Heart left ventricle (tissue), 13 donors: ENCODE measurements around the gene ZMYND15.
"Not testable (repeated sequence)": the region's sequence is repeated elsewhere in the genome, so short reads cannot be mapped to it uniquely, and the experiment has no call there.

Experiments
- POLR2A ChIP-seq, 2 donors: fragments of 450-650 bp; IDR thresholded peaks; one replicate each; pipeline ENCODE4 v1.6.1; 2017; ENCODE audit warnings: antibody characterized with exemption in 2 of 2, mild to moderate bottlenecking in 2 of 2, moderate library complexity in 2 of 2
- TF ChIP-seq, protein P1 (sequence below), 12 donors: fragments of 200-600 bp; sonication (generic) in 4 of 12; IDR thresholded peaks; one replicate each; pipeline versions ENCODE4 v1.5.0 to v1.8.0; 2018 to 2022; ENCODE audit warnings: antibody characterized with exemption in 12 of 12, mild to moderate bottlenecking in 5 of 12
- donor health status: ischemic (EF 13 %, LVEDD 7.1; RV severe dilation, severe dysfunction).
- donor health status: DM: no; HTN: yes; CAD: no.
- donor health status: DM: no; HTN: no; CAD: no.
- donor health status: ischemic (EF 25% LVEDD 6.9; RV normal size, moderate dysfunction).
- donor health status: ischemic (EF 25% LVEDD 5.7; RV mildly dilated, moderate dysfunction).
- donor health status: ischemic (EF 35%, LVEDD 5.7; RV mildly dilated, moderate dysfunction).
- donor health status: nonischemic (EF 11% LVEDD 7.7; RV severe dilation, severe dysfunction).
- donor health status: DM: yes; HTN: yes; CAD: no.
- donor health status: PGD.
- donor health status: ischemic (EF 29% LVEDD 5.4; RV normal size, mild dysfunction).
- donor health status: nonischemic (EF 23%, LVEDD 6.1; RV moderate dilation, normal function).

DNA sequence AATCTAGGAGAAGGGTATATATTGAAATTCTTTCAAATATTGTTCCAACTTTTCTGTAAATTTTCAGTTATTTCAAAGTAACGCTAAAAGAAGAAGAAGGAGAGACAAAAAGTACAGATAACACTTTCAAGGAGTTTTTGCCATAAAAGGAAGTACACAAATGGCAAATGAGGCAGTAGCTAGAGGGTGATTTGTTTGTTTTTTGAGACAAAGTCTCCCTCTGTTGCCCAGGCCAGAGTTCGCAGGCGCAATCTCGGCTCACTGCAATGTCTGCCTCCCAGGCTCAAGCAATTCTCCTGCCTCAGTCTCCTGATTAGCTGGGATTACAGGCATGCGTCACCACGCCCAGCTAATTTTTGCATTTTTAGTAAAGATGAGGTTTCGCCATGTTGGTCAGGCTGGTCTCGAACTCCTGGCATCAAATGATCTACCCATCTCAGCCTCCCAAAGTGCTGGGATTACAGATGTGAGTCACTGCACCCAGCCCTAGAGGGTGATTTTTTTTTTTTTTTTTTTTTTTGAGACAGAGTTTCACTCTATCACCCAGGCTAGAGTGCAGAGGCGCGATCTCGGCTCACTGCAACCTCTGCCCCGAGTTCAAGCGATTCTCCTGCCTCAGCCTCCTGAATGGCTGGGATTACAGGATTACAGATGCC, 40.1 kb upstream of the ZMYND15 start:
- TF ChIP-seq, protein P1, sequence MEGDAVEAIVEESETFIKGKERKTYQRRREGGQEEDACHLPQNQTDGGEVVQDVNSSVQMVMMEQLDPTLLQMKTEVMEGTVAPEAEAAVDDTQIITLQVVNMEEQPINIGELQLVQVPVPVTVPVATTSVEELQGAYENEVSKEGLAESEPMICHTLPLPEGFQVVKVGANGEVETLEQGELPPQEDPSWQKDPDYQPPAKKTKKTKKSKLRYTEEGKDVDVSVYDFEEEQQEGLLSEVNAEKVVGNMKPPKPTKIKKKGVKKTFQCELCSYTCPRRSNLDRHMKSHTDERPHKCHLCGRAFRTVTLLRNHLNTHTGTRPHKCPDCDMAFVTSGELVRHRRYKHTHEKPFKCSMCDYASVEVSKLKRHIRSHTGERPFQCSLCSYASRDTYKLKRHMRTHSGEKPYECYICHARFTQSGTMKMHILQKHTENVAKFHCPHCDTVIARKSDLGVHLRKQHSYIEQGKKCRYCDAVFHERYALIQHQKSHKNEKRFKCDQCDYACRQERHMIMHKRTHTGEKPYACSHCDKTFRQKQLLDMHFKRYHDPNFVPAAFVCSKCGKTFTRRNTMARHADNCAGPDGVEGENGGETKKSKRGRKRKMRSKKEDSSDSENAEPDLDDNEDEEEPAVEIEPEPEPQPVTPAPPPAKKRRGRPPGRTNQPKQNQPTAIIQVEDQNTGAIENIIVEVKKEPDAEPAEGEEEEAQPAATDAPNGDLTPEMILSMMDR (IDR thresholded peaks at IDR 0.05), result not testable (repeated sequence)
- not testable (repeated sequence) for TF ChIP-seq POLR2A (IDR thresholded peaks at IDR 0.05)
